Tibial nerve (tissue), 4 donors: ENCODE results near the gene DOK6.

Experiments
- CTCF ChIP-seq, 5 experiments: fragments of 200-600 bp in 3 of 5; fragments of 450-650 bp in 2 of 5; sonication (generic) in 3 of 5; IDR thresholded peaks; one replicate each; pipeline ENCODE4 v1.5.1; 2016 to 2019; ENCODE audit warnings: antibody characterized with exemption in 5 of 5, mild to moderate bottlenecking in 3 of 5, moderate library complexity in 2 of 5
- EP300 ChIP-seq, 2 donors: sonication (generic); formaldehyde crosslinking; IDR thresholded peaks; one replicate each; pipeline ENCODE4 v1.6.1; 2017; ENCODE audit warnings: antibody characterized with exemption in 2 of 2, mild to moderate bottlenecking in 1 of 2

- TF ChIP-seq EP300 (IDR thresholded peaks at IDR 0.05) (no peak), CTCF (IDR thresholded peaks at IDR 0.05) (no peak)
Observed at GRCh38 chr18:69759046-69759445, 358.4 kb downstream of the DOK6 start.
